ENCODE results near the gene HIPK2. TPM values are rescaled to one million over a fixed set of nuclear protein-coding genes. Genes with fewer than 3 reads are reported as not detected.

HIPK2 gene
- total and polyA plus RNA-seq, 2 donors: 8.5 to 9.8 TPM

- Histone ChIP-seq H3K27ac (ENCODE audit: low read depth) (no peak overlapping the region), H3K4me1 (ENCODE audit: insufficient read depth) (peaks cover 2% of the 10 kb centered on the region), H3K36me3 (ENCODE audit: insufficient read depth) (no peaks in the 10 kb centered on the region), H3K4me3 (ENCODE audit: low read depth, low read length) (no peak overlapping the region)
- no peak for DNase-seq (ENCODE audit: extremely low spot score)
- WGBS: 37% methylated on average over 8 of the region's 8 CpGs
Observed at GRCh38 chr7:139538881-139539635, 238.7 kb downstream of the HIPK2 start.

- peaks cover 2% of the 10 kb centered on the region for H3K4me1 ChIP-seq (ENCODE audit: insufficient read depth)
- no peak for DNase-seq (ENCODE audit: extremely low spot score)
- no peak overlapping the region for H3K4me3 ChIP-seq (ENCODE audit: low read depth, low read length)
- no peak overlapping the region for H3K27ac ChIP-seq (ENCODE audit: low read depth)
- whole genome bisulfite sequencing: 97% methylated on average over 8 of the region's 8 CpGs
- H3K36me3 ChIP-seq (ENCODE audit: insufficient read depth): no peaks in the 10 kb centered on the region
Observed at GRCh38 chr7:139536152-139536551, 241.6 kb downstream of the HIPK2 start.

GRCh38 chr7:139534966-139535651 lies 242.7 kb downstream of the HIPK2 start:
- 66% methylated on average over 7 of the region's 7 CpGs for WGBS
- no peaks in the 10 kb centered on the region for H3K36me3 ChIP-seq (ENCODE audit: insufficient read depth)
- no peak overlapping the region for H3K4me3 ChIP-seq (ENCODE audit: low read depth, low read length)
- no peak overlapping the region for H3K27ac ChIP-seq (ENCODE audit: low read depth)
- H3K4me1 ChIP-seq (ENCODE audit: insufficient read depth): peaks cover 2% of the 10 kb centered on the region
- no peak for DNase-seq (ENCODE audit: extremely low spot score)

- DNase-seq (ENCODE audit: extremely low spot score): no peak
- Histone ChIP-seq H3K27ac (ENCODE audit: low read depth) (no peak overlapping the region), H3K4me3 (ENCODE audit: low read depth, low read length) (no peak overlapping the region), H3K4me1 (ENCODE audit: insufficient read depth) (peaks cover 2% of the 10 kb centered on the region), H3K36me3 (ENCODE audit: insufficient read depth) (no peaks in the 10 kb centered on the region)
- 92% methylated on average over 9 of the region's 9 CpGs for WGBS
Observed at GRCh38 chr7:139534096-139534495, 243.7 kb downstream of the HIPK2 start.

GRCh38 chr7:139532636-139533155 lies 245.1 kb downstream of the HIPK2 start:
- Histone ChIP-seq H3K36me3 (ENCODE audit: insufficient read depth) (no peaks in the 10 kb centered on the region), H3K27ac (ENCODE audit: low read depth) (no peak overlapping the region), H3K4me1 (ENCODE audit: insufficient read depth) (peaks cover 2% of the 10 kb centered on the region), H3K4me3 (ENCODE audit: low read depth, low read length) (no peak overlapping the region)
- DNase-seq (ENCODE audit: extremely low spot score): no peak
- WGBS: 89% methylated on average over 6 of the region's 6 CpGs

- Histone ChIP-seq H3K4me3 (ENCODE audit: low read depth, low read length) (no peak overlapping the region), H3K4me1 (ENCODE audit: insufficient read depth) (no peaks in the 10 kb centered on the region), H3K27ac (ENCODE audit: low read depth) (no peak overlapping the region), H3K36me3 (ENCODE audit: insufficient read depth) (no peaks in the 10 kb centered on the region)
- 91% methylated on average over 1 of the region's 1 CpG for WGBS
- DNase-seq (ENCODE audit: extremely low spot score): no peak
Observed at GRCh38 chr7:139531094-139531493, 246.7 kb downstream of the HIPK2 start.

GRCh38 chr7:139526578-139527544 lies 250.9 kb downstream of the HIPK2 start:
- no peak for DNase-seq (ENCODE audit: extremely low spot score)
- 62% methylated on average over 8 of the region's 8 CpGs for WGBS

GRCh38 chr7:139525750-139526149 lies 252.0 kb downstream of the HIPK2 start:
- Histone ChIP-seq H3K36me3 (ENCODE audit: insufficient read depth) (no peaks in the 10 kb centered on the region), H3K4me1 (ENCODE audit: insufficient read depth) (no peaks in the 10 kb centered on the region), H3K4me3 (ENCODE audit: low read depth, low read length) (no peak overlapping the region), H3K27ac (ENCODE audit: low read depth) (no peak overlapping the region)
- no peak for DNase-seq (ENCODE audit: extremely low spot score)

More at GRCh38 chr7:139526578-139527544, 250.9 kb downstream of the HIPK2 start:
- Histone ChIP-seq H3K4me1 (ENCODE audit: insufficient read depth) (no peaks in the 10 kb centered on the region), H3K36me3 (ENCODE audit: insufficient read depth) (no peaks in the 10 kb centered on the region), H3K27ac (ENCODE audit: low read depth) (no peak overlapping the region), H3K4me3 (ENCODE audit: low read depth, low read length) (no peak overlapping the region)

- DNase-seq (ENCODE audit: extremely low spot score): no peak
Observed at GRCh38 chr7:139525239-139525638, 252.6 kb downstream of the HIPK2 start.

GRCh38 chr7:139523968-139524815 lies 253.6 kb downstream of the HIPK2 start:
- H3K36me3 ChIP-seq (ENCODE audit: insufficient read depth): no peaks in the 10 kb centered on the region
- H3K4me1 ChIP-seq (ENCODE audit: insufficient read depth): no peaks in the 10 kb centered on the region
- H3K4me3 ChIP-seq (ENCODE audit: low read depth, low read length): peak overlapping the region; percentile 45
- no peak overlapping the region for H3K27ac ChIP-seq (ENCODE audit: low read depth)
- DNase-seq (ENCODE audit: extremely low spot score): no peak
- 23% methylated on average over 69 of the region's 70 CpGs for WGBS

More at GRCh38 chr7:139525239-139525638, 252.6 kb downstream of the HIPK2 start:
- 94% methylated on average over 10 of the region's 10 CpGs for WGBS
- Histone ChIP-seq H3K36me3 (ENCODE audit: insufficient read depth) (no peaks in the 10 kb centered on the region), H3K27ac (ENCODE audit: low read depth) (no peak overlapping the region), H3K4me3 (ENCODE audit: low read depth, low read length) (no peak overlapping the region), H3K4me1 (ENCODE audit: insufficient read depth) (no peaks in the 10 kb centered on the region)

GRCh38 chr7:139523199-139523941 lies 254.4 kb downstream of the HIPK2 start, which contains the start of gene CLEC2L:
TSS of gene CLEC2L (plus strand) at chr7:139523685. CDS start at chr7:139523928, 243 bp downstream.
- Histone ChIP-seq H3K27ac (ENCODE audit: low read depth) (no peak within 1 kb of the TSS), H3K36me3 (ENCODE audit: insufficient read depth) (no peaks in the 10 kb centered on the region), H3K4me1 (ENCODE audit: insufficient read depth) (no peaks in the 10 kb centered on the region), H3K4me3 (ENCODE audit: low read depth, low read length) (peak within 1 kb of the TSS; percentile 45)
- DNase-seq (ENCODE audit: extremely low spot score): no peak
- WGBS: 2% methylated on average over 75 of the region's 75 CpGs

- no peak for DNase-seq (ENCODE audit: extremely low spot score)
- H3K4me1 ChIP-seq (ENCODE audit: insufficient read depth): no peaks in the 10 kb centered on the region
- H3K36me3 ChIP-seq (ENCODE audit: insufficient read depth): no peaks in the 10 kb centered on the region
- H3K27ac ChIP-seq (ENCODE audit: low read depth): no peak overlapping the region
- H3K4me3 ChIP-seq (ENCODE audit: low read depth, low read length): no peak overlapping the region
- WGBS: 24% methylated on average over 11 of the region's 11 CpGs
Observed at GRCh38 chr7:139522830-139523198, 255.0 kb downstream of the HIPK2 start.
